D721Med (cell line): Measurements from ENCODE around the gene JMJD6.
"Not testable (repeated sequence)": the region's sequence is repeated elsewhere in the genome, so short reads cannot be mapped to it uniquely, and the experiment has no call there.

Experiments used
- DNase-seq: peaks from one replicate; pipeline ENCODE4 v3.0.0; 2011; ENCODE audit warnings: low spot score; ENCODE audit not compliant: insufficient read length
- FAIRE-seq: peaks from 2 replicates; lab custom pipeline; 2011; peaks lifted over from hg19 to GRCh38; lab: Jason Lieb, UNC
- CTCF ChIP-seq: IDR thresholded peaks from 2 replicates; pipeline ENCODE4 v1.5.1; 2012; ENCODE audit warnings: mild to moderate bottlenecking, control low read depth; ENCODE audit not compliant: insufficient read depth; ENCODE audit errors: missing control alignments

JMJD6 gene

GRCh38 chr17:76736349-76737081, 10.1 kb upstream of the JMJD6 start:
- TF ChIP-seq CTCF = peak; percentile 24
- DNase-seq (no peak), FAIRE-seq (no peak)

- FAIRE-seq (no peak), DNase-seq (no peak)
- no peak for TF ChIP-seq CTCF
These were observed 9.4 kb upstream of the JMJD6 start for GRCh38 chr17:76735586-76736348.

GRCh38 chr17:76735006-76735405, 8.6 kb upstream of the JMJD6 start:
- TF ChIP-seq CTCF = no peak
- DNase-seq (no peak), FAIRE-seq (no peak)

- DNase-seq = no peak
- TF ChIP-seq CTCF = no peak
These were observed 7.9 kb upstream of the JMJD6 start for GRCh38 chr17:76734080-76734840.

GRCh38 chr17:76733618-76733957, 7.2 kb upstream of the JMJD6 start:
- DNase-seq (no peak), FAIRE-seq (no peak)
- TF ChIP-seq CTCF = no peak

More at GRCh38 chr17:76734080-76734840, 7.9 kb upstream of the JMJD6 start:
- no peak for FAIRE-seq

- FAIRE-seq (no peak), DNase-seq (no peak)
- TF ChIP-seq CTCF = no peak
These were observed 6.6 kb upstream of the JMJD6 start for GRCh38 chr17:76732734-76733617.

- DNase-seq, FAIRE-seq: not testable (repeated sequence)
These were observed 5.7 kb upstream of the JMJD6 start for GRCh38 chr17:76731800-76732733.
